22Rv1 (cell line): ENCODE data around the gene TGM6.

Experiments
- CTCF ChIP-seq: fragments of 450-650 bp; IDR thresholded peaks from 2 replicates; pipeline ENCODE4 v1.5.1; 2017; ENCODE audit warnings: mild to moderate bottlenecking
- ZFX ChIP-seq: fragments of 450-650 bp; IDR thresholded peaks from 2 replicates; pipeline ENCODE4 v1.6.1; 2017; ENCODE audit warnings: antibody characterized with exemption, borderline replicate concordance

- TF ChIP-seq CTCF (no peak), ZFX (no peak)
Observed at GRCh38 chr20:2463616-2464365, 83.1 kb downstream of the TGM6 start.
